HepG2 (cell line): ENCODE results near the gene MAPK8IP3. TPM values are rescaled to one million over a fixed set of nuclear protein-coding genes. Genes with fewer than 3 reads are reported as not detected.

Experiments used
- AGO1 ChIP-seq: fragments of 200-400 bp; formaldehyde crosslinking; IDR thresholded peaks from 2 replicates; pipeline ENCODE4 v1.6.1; 2017; ENCODE audit warnings: mild to moderate bottlenecking, low read depth, low read length, moderate library complexity; ENCODE audit not compliant: poor library complexity, severe bottlenecking
- CREB1 ChIP-seq, 2 experiments: fragments of 450-650 bp in 1 of 2; IDR thresholded peaks; 2 replicates each; pipeline ENCODE4 v1.6.1; 2016 to 2017; ENCODE audit warnings: control low read depth in 1 of 2, mild to moderate bottlenecking in 1 of 2, missing compliant biosample characterization in 1 of 2, missing genetic modification characterization in 1 of 2
- ETV5 ChIP-seq: IDR thresholded peaks from 2 replicates; pipeline ENCODE4 v1.6.1; 2018; ENCODE audit warnings: missing biosample characterization, missing genetic modification reagents, inconsistent platforms, borderline replicate concordance
- HNRNPLL ChIP-seq: fragments of 200-400 bp; formaldehyde crosslinking; IDR thresholded peaks from 2 replicates; pipeline ENCODE4 v1.6.1; 2017; ENCODE audit warnings: mild to moderate bottlenecking, low read depth, low read length; ENCODE audit not compliant: poor library complexity, severe bottlenecking
- LBX2 ChIP-seq: sonication (generic); formaldehyde crosslinking; IDR thresholded peaks from 2 replicates; pipeline ENCODE4 v1.5.0; 2020; ENCODE audit warnings: missing genetic modification reagents, mild to moderate bottlenecking, borderline replicate concordance
- MYC ChIP-seq: sonication (generic); formaldehyde crosslinking; IDR thresholded peaks from 2 replicates; pipeline ENCODE4 v1.9.0; 2021; ENCODE audit warnings: missing genetic modification reagents, borderline replicate concordance
- NFE2L1 ChIP-seq: sonication (generic); formaldehyde crosslinking; IDR thresholded peaks from 2 replicates; pipeline ENCODE4 v1.4.0; 2020; ENCODE audit warnings: missing genetic modification reagents, mild to moderate bottlenecking, borderline replicate concordance
- NFYB ChIP-seq: sonication (generic); formaldehyde crosslinking; IDR thresholded peaks from 2 replicates; pipeline ENCODE4 v1.4.0; 2020; ENCODE audit warnings: missing genetic modification reagents
- SMC3 ChIP-seq: IDR thresholded peaks from 2 replicates; pipeline ENCODE4 v1.6.1; 2011; ENCODE audit warnings: low read length, improper control_type of control experiment
- TBP ChIP-seq: sonication (generic); formaldehyde crosslinking; IDR thresholded peaks from 2 replicates; pipeline ENCODE4 v1.5.0; 2020; ENCODE audit warnings: missing genetic modification reagents
- ZNF20 ChIP-seq: sonication (generic); formaldehyde crosslinking; IDR thresholded peaks from 2 replicates; pipeline ENCODE4 v1.4.0; 2020; ENCODE audit warnings: mild to moderate bottlenecking, moderate library complexity, missing genetic modification reagents
- ZNF234 ChIP-seq: sonication (generic); formaldehyde crosslinking; conservative IDR thresholded peaks from 2 replicates; pipeline ENCODE4 v1.5.1; 2020; ENCODE audit warnings: mild to moderate bottlenecking, missing genetic modification reagents
- ZNF460 ChIP-seq: sonication (generic); formaldehyde crosslinking; IDR thresholded peaks from 2 replicates; pipeline ENCODE4 v1.5.1; 2020; ENCODE audit warnings: missing genetic modification reagents, mild to moderate bottlenecking, borderline replicate concordance
- ZNF501 ChIP-seq: sonication (generic); formaldehyde crosslinking; IDR thresholded peaks from 2 replicates; pipeline ENCODE4 v1.5.1; 2020; ENCODE audit warnings: mild to moderate bottlenecking, moderate library complexity, missing genetic modification reagents
- ZNF792 ChIP-seq: IDR thresholded peaks from 2 replicates; pipeline ENCODE4 v1.6.1; 2016
- ZSCAN29 ChIP-seq: sonication (generic); formaldehyde crosslinking; conservative IDR thresholded peaks from 2 replicates; pipeline ENCODE4 v1.4.0; 2020; ENCODE audit warnings: mild to moderate bottlenecking, missing genetic modification reagents
- polyA plus RNA-seq, 8 experiments: library from polyadenylated mRNA; depleted of rRNA in 3 of 8; stranded (reverse) in 7 of 8; unstranded in 1 of 8; fragments of >200 nt; fragmentation: Illumina TruSeq in 4 of 8; extraction: Trizol in 4 of 8; gene quantifications; 2 replicates each; pipeline versions ENCODE4 v1.2.1 to v1.2.3, GENCODE V29; 2011 to 2016; ENCODE audit warnings: low read depth in 4 of 8, missing spikeins in 1 of 8, mixed read lengths in 1 of 8; ENCODE audit not compliant: insufficient read depth in 1 of 8
- total RNA-seq, 5 experiments: library from RNA; depleted of rRNA; stranded (reverse); fragments of >200 nt; fragmentation: Illumina TruSeq; extraction: Trizol; gene quantifications; 2 replicates each; pipeline ENCODE4 v1.2.3, GENCODE V29; 2016; ENCODE audit warnings: low read depth in 1 of 5
- TF ChIP-seq, protein P1 (sequence below): sonication (generic); formaldehyde crosslinking; IDR thresholded peaks from 2 replicates; pipeline ENCODE4 v1.8.0; 2022; ENCODE audit warnings: mild to moderate bottlenecking, missing genetic modification reagents
- TF ChIP-seq, protein P2 (sequence below): sonication (generic); formaldehyde crosslinking; IDR thresholded peaks from 2 replicates; pipeline ENCODE4 v1.4.0; 2020; ENCODE audit warnings: missing genetic modification reagents
- TF ChIP-seq, protein P3 (sequence below): sonication (generic); formaldehyde crosslinking; IDR thresholded peaks from 2 replicates; pipeline ENCODE4 v1.8.1; 2023; ENCODE audit warnings: missing genetic modification reagents, inconsistent platforms, borderline replicate concordance

Gene MAPK8IP3
- total and polyA plus RNA-seq, 2 of the 13 experiments (the other 11 are each of a cell fraction or from before 2014, with no cell fraction given) = 25.1 to 41.7 TPM

DNA sequence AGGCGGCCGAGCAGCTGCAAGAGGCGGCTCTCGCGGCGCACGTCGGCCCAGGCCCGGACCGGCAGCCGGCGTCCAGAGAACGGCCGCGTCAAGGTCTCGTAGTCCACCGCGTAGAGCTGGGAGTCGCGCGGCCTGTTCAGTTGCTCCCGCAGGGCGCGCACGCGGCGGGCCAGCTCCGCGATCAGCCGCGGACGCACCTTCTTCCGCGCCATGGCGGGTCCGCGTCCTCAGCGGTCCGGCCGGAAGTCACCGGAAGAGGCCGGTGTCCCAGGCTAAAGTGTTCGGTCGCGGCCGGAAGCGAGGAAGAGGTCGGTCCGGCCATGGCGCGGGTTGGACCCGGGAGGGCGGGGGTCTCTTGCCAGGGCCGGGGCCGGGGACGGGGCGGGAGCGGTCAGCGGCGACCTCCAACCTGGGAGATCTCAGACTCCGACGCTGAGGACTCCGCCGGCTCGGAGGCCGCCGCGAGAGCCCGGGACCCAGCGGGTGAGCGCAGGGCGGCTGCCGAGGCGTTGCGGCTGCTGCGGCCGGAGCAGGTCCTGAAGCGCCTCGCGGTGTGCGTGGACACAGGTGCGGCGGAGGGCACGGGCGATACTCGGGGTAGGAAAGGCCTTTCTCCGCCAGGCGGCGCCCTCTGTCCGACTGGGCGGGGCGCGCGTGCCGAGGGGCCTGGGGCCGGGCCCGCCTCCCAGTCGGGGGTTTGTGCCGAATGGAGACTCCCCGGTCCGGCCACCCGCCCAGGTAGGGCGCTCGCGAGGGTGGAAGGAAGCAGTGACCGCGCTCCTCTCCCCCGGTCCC, 67.1 kb downstream of the MAPK8IP3 start, which contains the start of gene MRPS34 (continued):
- TF ChIP-seq ZSCAN29 (CRISPR knock-in tag) = peak; percentile 81
- TF ChIP-seq ZNF501 (CRISPR knock-in tag) = peak; percentile 50; the same call in 1 of the 2 replicates
- no peak for TF ChIP-seq LBX2 (CRISPR knock-in tag)
- TF ChIP-seq ZNF20 (CRISPR knock-in tag) = no peak
- no peak for TF ChIP-seq ZNF460 (CRISPR knock-in tag)
- TF ChIP-seq MYC (CRISPR knock-in tag) = peak; percentile 97
- TF ChIP-seq, protein P1, sequence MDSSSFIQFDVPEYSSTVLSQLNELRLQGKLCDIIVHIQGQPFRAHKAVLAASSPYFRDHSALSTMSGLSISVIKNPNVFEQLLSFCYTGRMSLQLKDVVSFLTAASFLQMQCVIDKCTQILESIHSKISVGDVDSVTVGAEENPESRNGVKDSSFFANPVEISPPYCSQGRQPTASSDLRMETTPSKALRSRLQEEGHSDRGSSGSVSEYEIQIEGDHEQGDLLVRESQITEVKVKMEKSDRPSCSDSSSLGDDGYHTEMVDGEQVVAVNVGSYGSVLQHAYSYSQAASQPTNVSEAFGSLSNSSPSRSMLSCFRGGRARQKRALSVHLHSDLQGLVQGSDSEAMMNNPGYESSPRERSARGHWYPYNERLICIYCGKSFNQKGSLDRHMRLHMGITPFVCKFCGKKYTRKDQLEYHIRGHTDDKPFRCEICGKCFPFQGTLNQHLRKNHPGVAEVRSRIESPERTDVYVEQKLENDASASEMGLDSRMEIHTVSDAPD = peak; percentile 48; the same call in 1 of the 2 replicates
- TF ChIP-seq CREB1 (IDR thresholded peaks at IDR 0.05) = peak; percentile 13; the same call in 1 of the 2 replicates
- TF ChIP-seq CREB1 (CRISPR knock-in tag; IDR thresholded peaks at IDR 0.05) = no peak
- no peak; the same call in 1 of the 2 replicates for TF ChIP-seq NFE2L1 (CRISPR knock-in tag)
- TF ChIP-seq ZNF234 (CRISPR knock-in tag) = peak; percentile 23; the same call in 1 of the 2 replicates
- no peak for TF ChIP-seq TBP (CRISPR knock-in tag)
- peak; percentile 93 for TF ChIP-seq ETV5
- TF ChIP-seq SMC3 = peak; percentile 19; the same call in 1 of the 2 replicates
- peak; percentile 74 for TF ChIP-seq ZNF792
- TF ChIP-seq, protein P2, sequence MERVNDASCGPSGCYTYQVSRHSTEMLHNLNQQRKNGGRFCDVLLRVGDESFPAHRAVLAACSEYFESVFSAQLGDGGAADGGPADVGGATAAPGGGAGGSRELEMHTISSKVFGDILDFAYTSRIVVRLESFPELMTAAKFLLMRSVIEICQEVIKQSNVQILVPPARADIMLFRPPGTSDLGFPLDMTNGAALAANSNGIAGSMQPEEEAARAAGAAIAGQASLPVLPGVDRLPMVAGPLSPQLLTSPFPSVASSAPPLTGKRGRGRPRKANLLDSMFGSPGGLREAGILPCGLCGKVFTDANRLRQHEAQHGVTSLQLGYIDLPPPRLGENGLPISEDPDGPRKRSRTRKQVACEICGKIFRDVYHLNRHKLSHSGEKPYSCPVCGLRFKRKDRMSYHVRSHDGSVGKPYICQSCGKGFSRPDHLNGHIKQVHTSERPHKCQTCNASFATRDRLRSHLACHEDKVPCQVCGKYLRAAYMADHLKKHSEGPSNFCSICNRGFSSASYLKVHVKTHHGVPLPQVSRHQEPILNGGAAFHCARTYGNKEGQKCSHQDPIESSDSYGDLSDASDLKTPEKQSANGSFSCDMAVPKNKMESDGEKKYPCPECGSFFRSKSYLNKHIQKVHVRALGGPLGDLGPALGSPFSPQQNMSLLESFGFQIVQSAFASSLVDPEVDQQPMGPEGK (CRISPR knock-in tag) = peak; percentile 69
- peak; percentile 64 for TF ChIP-seq HNRNPLL
- TF ChIP-seq AGO1 = no peak
- TF ChIP-seq, protein P3, sequence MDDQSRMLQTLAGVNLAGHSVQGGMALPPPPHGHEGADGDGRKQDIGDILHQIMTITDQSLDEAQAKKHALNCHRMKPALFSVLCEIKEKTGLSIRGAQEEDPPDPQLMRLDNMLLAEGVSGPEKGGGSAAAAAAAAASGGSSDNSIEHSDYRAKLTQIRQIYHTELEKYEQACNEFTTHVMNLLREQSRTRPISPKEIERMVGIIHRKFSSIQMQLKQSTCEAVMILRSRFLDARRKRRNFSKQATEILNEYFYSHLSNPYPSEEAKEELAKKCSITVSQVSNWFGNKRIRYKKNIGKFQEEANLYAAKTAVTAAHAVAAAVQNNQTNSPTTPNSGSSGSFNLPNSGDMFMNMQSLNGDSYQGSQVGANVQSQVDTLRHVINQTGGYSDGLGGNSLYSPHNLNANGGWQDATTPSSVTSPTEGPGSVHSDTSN (CRISPR knock-in tag) = 0 out of 2 replicates have a peak, but pooled peaks have one; percentile 48
- peak; percentile 45 for TF ChIP-seq NFYB (CRISPR knock-in tag)
